Placental epithelial cell (primary cell): ENCODE results near the gene MRPL46. TPM values are rescaled to one million over a fixed set of nuclear protein-coding genes. Genes with fewer than 3 reads are reported as not detected.

Experiments used
- total RNA-seq: library from RNA; depleted of rRNA; stranded (reverse); fragments of >200 nt; gene quantifications from 2 replicates; pipeline ENCODE4 v1.2.3, GENCODE V29; 2012

MRPL46 gene
- 10.6 and 13.9 TPM in 2 replicates for total RNA-seq

GRCh38 chr15:88467073-88467934, at the start of gene MRPL46, which contains the start of gene MRPS11:
MRPL46 (minus strand) TSS chr15:88467388; CDS start chr15:88467377, 11 bp downstream.
MRPS11 (plus strand) TSS chr15:88467708; CDS start chr15:88467718, 10 bp downstream.

Other genes starting within 250 kb of the MRPL46 start
- gene NTRK3, start 210.6 kb downstream of the MRPL46 start, total RNA-seq: under 0.01 TPM in 2 replicates
- gene MRPS11, start 320 bp upstream of the MRPL46 start, total RNA-seq: 24.4 and 25.1 TPM in 2 replicates
- 4.3 and 5.3 TPM in 2 replicates for gene DET1, start 79.3 kb upstream of the MRPL46 start, total RNA-seq
- 45.1 and 117 TPM in 2 replicates for gene AEN, start 154.0 kb upstream of the MRPL46 start, total RNA-seq
- gene ISG20, start 171.6 kb upstream of the MRPL46 start, total RNA-seq: 0.39 and 0.65 TPM in 2 replicates